Chondrocyte (in vitro differentiated cells): ENCODE measurements around the gene WDR87. TPM values are rescaled to one million over a fixed set of nuclear protein-coding genes. Genes with fewer than 3 reads are reported as not detected.

Source experiments
- DNase-seq: peaks from one replicate; pipeline ENCODE4 v3.0.0; 2021; ENCODE audit warnings: mixed read lengths, low spot score
- H3K27ac Mint-ChIP-seq: one replicate; pipeline ENCODE4 v1.8.0; 2021; ENCODE audit warnings: mild to moderate bottlenecking, moderate library complexity, mixed read lengths; ENCODE audit not compliant: unreplicated experiment
- H3K27me3 Mint-ChIP-seq: 2 replicates; pipeline ENCODE4 v1.8.0; 2021; ENCODE audit warnings: low read depth, mixed read lengths
- H3K36me3 Mint-ChIP-seq: 2 replicates; pipeline ENCODE4 v1.8.0; 2021; ENCODE audit warnings: low read depth, mixed read lengths
- H3K4me1 Mint-ChIP-seq: 2 replicates; pipeline ENCODE4 v1.8.0; 2021; ENCODE audit warnings: low read depth, mild to moderate bottlenecking, mixed read lengths
- H3K4me3 Mint-ChIP-seq: one replicate; pipeline ENCODE4 v1.8.0; 2021; ENCODE audit warnings: mild to moderate bottlenecking, moderate library complexity, mixed read lengths; ENCODE audit not compliant: unreplicated experiment
- H3K9me3 Mint-ChIP-seq: 2 replicates; pipeline ENCODE4 v1.8.0; 2021; ENCODE audit warnings: low read depth, mixed read lengths
- CTCF ChIP-seq: fragments of 200-600 bp; sonication (generic); IDR thresholded peaks from 2 replicates; pipeline ENCODE4 v1.5.0; 2021; ENCODE audit warnings: antibody characterized with exemption, mild to moderate bottlenecking, moderate library complexity
- total RNA-seq: library from RNA; stranded (reverse); gene quantifications from 3 replicates; pipeline ENCODE4 v1.2.1, GENCODE V29; 2021

The WDR87 gene
- total RNA-seq, 1 donor from 2014 or later = not detected

- Mint-ChIP-seq H3K4me1 (no peaks in the 10 kb centered on the region), H3K4me3 (no peak overlapping the region), H3K36me3 (peaks cover 3% of the 10 kb centered on the region), H3K27me3 (peaks cover 2% of the 10 kb centered on the region), H3K9me3 (peaks cover 18% of the 10 kb centered on the region), H3K27ac (no peak overlapping the region)
- TF ChIP-seq CTCF = peak; percentile 22
- no peak for DNase-seq
Measured at GRCh38 chr19:37885392-37885791, 21.0 kb downstream of the WDR87 start.

GRCh38 chr19:37877147-37877546 lies 29.2 kb downstream of the WDR87 start:
- Mint-ChIP-seq H3K27ac (no peak overlapping the region), H3K4me3 (no peak overlapping the region), H3K4me1 (peaks cover 6% of the 10 kb centered on the region), H3K27me3 (no peaks in the 10 kb centered on the region), H3K9me3 (peaks cover 9% of the 10 kb centered on the region), H3K36me3 (no peaks in the 10 kb centered on the region)
- no peak for DNase-seq
- TF ChIP-seq CTCF = no peak

GRCh38 chr19:37876032-37876431 lies 30.4 kb downstream of the WDR87 start:
- no peak overlapping the region for H3K27ac Mint-ChIP-seq
- TF ChIP-seq CTCF = no peak
- DNase-seq = no peak
- peaks cover 3% of the 10 kb centered on the region for H3K9me3 Mint-ChIP-seq
- no peaks in the 10 kb centered on the region for H3K27me3 Mint-ChIP-seq
- H3K4me3 Mint-ChIP-seq = no peak overlapping the region
- peaks cover 6% of the 10 kb centered on the region for H3K4me1 Mint-ChIP-seq
- no peaks in the 10 kb centered on the region for H3K36me3 Mint-ChIP-seq

- no peak overlapping the region for H3K4me3 Mint-ChIP-seq
- TF ChIP-seq CTCF = no peak
Measured at GRCh38 chr19:37874784-37875183, 31.6 kb downstream of the WDR87 start.

GRCh38 chr19:37872383-37872782 lies 34.0 kb downstream of the WDR87 start:
- peaks cover 6% of the 10 kb centered on the region for H3K4me1 Mint-ChIP-seq
- H3K27me3 Mint-ChIP-seq = peaks cover 6% of the 10 kb centered on the region
- peaks cover 8% of the 10 kb centered on the region for H3K9me3 Mint-ChIP-seq
- H3K36me3 Mint-ChIP-seq = no peaks in the 10 kb centered on the region
- H3K27ac Mint-ChIP-seq = no peak overlapping the region
- no peak overlapping the region for H3K4me3 Mint-ChIP-seq
- TF ChIP-seq CTCF = no peak
- no peak for DNase-seq

More at GRCh38 chr19:37874784-37875183, 31.6 kb downstream of the WDR87 start:
- Mint-ChIP-seq H3K27ac (no peak overlapping the region), H3K36me3 (no peaks in the 10 kb centered on the region), H3K27me3 (no peaks in the 10 kb centered on the region), H3K9me3 (peaks cover 8% of the 10 kb centered on the region), H3K4me1 (peaks cover 6% of the 10 kb centered on the region)
- DNase-seq = no peak
